K562 (cell line): Measurements from ENCODE around the gene IL10RB. TPM values are rescaled to one million over a fixed set of nuclear protein-coding genes. Genes with fewer than 3 reads are reported as not detected.

ENCODE experiments used
- DIDO1 ChIP-seq: fragments of 450-650 bp; IDR thresholded peaks from 2 replicates; pipeline ENCODE4 v1.6.1; 2016; ENCODE audit warnings: low read depth, missing biosample characterization, missing genetic modification characterization
- HMGXB4 ChIP-seq: sonication (generic); formaldehyde crosslinking; IDR thresholded peaks from 2 replicates; pipeline ENCODE4 v1.8.1; 2023; ENCODE audit warnings: mild to moderate bottlenecking, missing genetic modification reagents
- KDM1A ChIP-seq, 2 experiments: fragments of 450-650 bp; IDR thresholded peaks; 2 replicates each; pipeline ENCODE4 v1.6.1; 2016; ENCODE audit warnings: mild to moderate bottlenecking in 2 of 2
- KLF1 ChIP-seq: fragments of 450-650 bp; IDR thresholded peaks from 2 replicates; pipeline ENCODE4 v1.6.1; 2016; ENCODE audit warnings: missing genetic modification characterization, missing compliant biosample characterization
- MCM2 ChIP-seq: fragments of 450-650 bp; IDR thresholded peaks from 2 replicates; pipeline ENCODE4 v1.6.1; 2017; ENCODE audit warnings: low read depth, mild to moderate bottlenecking
- MEIS2 ChIP-seq: fragments of 450-650 bp; IDR thresholded peaks from 2 replicates; pipeline ENCODE4 v1.6.1; 2014; ENCODE audit warnings: mild to moderate bottlenecking; ENCODE audit not compliant: partially characterized antibody
- PHB2 ChIP-seq: fragments of 450-650 bp; IDR thresholded peaks from 2 replicates; pipeline ENCODE4 v1.6.1; 2017; ENCODE audit warnings: low read depth
- POLR2A ChIP-seq: fragments of 450-650 bp; conservative IDR thresholded peaks from 2 replicates; pipeline ENCODE4 v1.6.1; 2016
- PTBP1 ChIP-seq: fragments of 200-400 bp; formaldehyde crosslinking; IDR thresholded peaks from 2 replicates; pipeline ENCODE4 v1.6.1; 2017; ENCODE audit warnings: low read depth, low read length
- RAD21 ChIP-seq, 2 experiments: fragments of 250-450 bp in 1 of 2; fragments of 450-650 bp in 1 of 2; sonication (Bioruptor Pico) in 1 of 2; formaldehyde crosslinking in 1 of 2; IDR thresholded peaks in 1 of 2; conservative IDR thresholded peaks in 1 of 2; 2 replicates each; pipeline versions ENCODE4 v1.4.0 to v1.8.0; 2020 to 2022; ENCODE audit warnings: mild to moderate bottlenecking in 2 of 2, moderate library complexity in 1 of 2
- SMAD2 ChIP-seq: fragments of 150-350 bp; IDR thresholded peaks from 2 replicates; pipeline ENCODE4 v1.6.1; 2014; ENCODE audit warnings: low read depth, mild to moderate bottlenecking, low read length
- TCF3 ChIP-seq: sonication (generic); formaldehyde crosslinking; IDR thresholded peaks from 2 replicates; pipeline ENCODE4 v1.4.0; 2020; ENCODE audit warnings: mild to moderate bottlenecking, missing genetic modification reagents
- TSHZ1 ChIP-seq: fragments of 250-450 bp; sonication (Bioruptor Pico); IDR thresholded peaks from 2 replicates; pipeline ENCODE4 v1.4.0; 2020; ENCODE audit warnings: mild to moderate bottlenecking, moderate library complexity
- ZFX ChIP-seq: sonication (generic); formaldehyde crosslinking; IDR thresholded peaks from 2 replicates; pipeline ENCODE4 v1.8.0; 2022; ENCODE audit warnings: mild to moderate bottlenecking, missing genetic modification reagents, moderate library complexity
- ZNF23 ChIP-seq: fragments of 250-450 bp; sonication (Bioruptor Pico); IDR thresholded peaks from 2 replicates; pipeline ENCODE4 v1.4.0; 2020; ENCODE audit warnings: mild to moderate bottlenecking
- ZNF764 ChIP-seq: fragments of 250-450 bp; sonication (Bioruptor Pico); IDR thresholded peaks from 2 replicates; pipeline ENCODE4 v1.4.0; 2020; ENCODE audit warnings: low read depth, mild to moderate bottlenecking, moderate library complexity
- polyA plus RNA-seq, 8 experiments: library from polyadenylated mRNA; depleted of rRNA in 4 of 8; stranded (reverse) in 5 of 8; unstranded in 3 of 8; fragments of >200 nt; fragmentation: Nextera tagmentation in 2 of 8; fragmentation: Illumina TruSeq in 1 of 8; extraction: Ambion mirVana in 2 of 8; extraction: Trizol in 1 of 8; gene quantifications; 2 replicates each; pipeline versions ENCODE4 v1.2.1 to v1.2.3, GENCODE V29; 2011 to 2014; ENCODE audit warnings: inconsistent platforms in 1 of 8, missing spikeins in 1 of 8
- total RNA-seq, 7 experiments: library from RNA; depleted of rRNA in 6 of 7; stranded (reverse); fragments of >200 nt in 6 of 7; fragmentation: Illumina TruSeq in 2 of 7; extraction: Trizol in 2 of 7; gene quantifications; 2 replicates each; pipeline versions ENCODE4 v1.2.1 to v1.2.3, GENCODE V29; 2011 to 2021; ENCODE audit warnings: low replicate concordance in 1 of 7
- TF ChIP-seq, protein P1 (sequence below), 2 experiments: IDR thresholded peaks; 2 replicates each; pipeline ENCODE4 v1.6.1; 2011; ENCODE audit warnings: borderline replicate concordance in 1 of 2, control low read depth in 1 of 2, low read depth in 1 of 2, low read length in 1 of 2, mild to moderate bottlenecking in 1 of 2, mixed read lengths in 1 of 2, moderate library complexity in 1 of 2; ENCODE audit not compliant: insufficient read depth in 1 of 2, insufficient read length in 1 of 2, poor library complexity in 1 of 2, severe bottlenecking in 1 of 2; ENCODE audit errors: extremely low read depth in 1 of 2
- TF ChIP-seq, protein P2 (sequence below): sonication (generic); formaldehyde crosslinking; IDR thresholded peaks from 2 replicates; pipeline ENCODE4 v1.8.0; 2022; ENCODE audit warnings: missing genetic modification reagents, mild to moderate bottlenecking, borderline replicate concordance

Gene IL10RB
- total and polyA plus RNA-seq, 9 of the 15 experiments (the other 6 are each of a cell fraction or from before 2014, with no cell fraction given) = 10.9 to 33.8 (median 23.0) TPM

DNA sequence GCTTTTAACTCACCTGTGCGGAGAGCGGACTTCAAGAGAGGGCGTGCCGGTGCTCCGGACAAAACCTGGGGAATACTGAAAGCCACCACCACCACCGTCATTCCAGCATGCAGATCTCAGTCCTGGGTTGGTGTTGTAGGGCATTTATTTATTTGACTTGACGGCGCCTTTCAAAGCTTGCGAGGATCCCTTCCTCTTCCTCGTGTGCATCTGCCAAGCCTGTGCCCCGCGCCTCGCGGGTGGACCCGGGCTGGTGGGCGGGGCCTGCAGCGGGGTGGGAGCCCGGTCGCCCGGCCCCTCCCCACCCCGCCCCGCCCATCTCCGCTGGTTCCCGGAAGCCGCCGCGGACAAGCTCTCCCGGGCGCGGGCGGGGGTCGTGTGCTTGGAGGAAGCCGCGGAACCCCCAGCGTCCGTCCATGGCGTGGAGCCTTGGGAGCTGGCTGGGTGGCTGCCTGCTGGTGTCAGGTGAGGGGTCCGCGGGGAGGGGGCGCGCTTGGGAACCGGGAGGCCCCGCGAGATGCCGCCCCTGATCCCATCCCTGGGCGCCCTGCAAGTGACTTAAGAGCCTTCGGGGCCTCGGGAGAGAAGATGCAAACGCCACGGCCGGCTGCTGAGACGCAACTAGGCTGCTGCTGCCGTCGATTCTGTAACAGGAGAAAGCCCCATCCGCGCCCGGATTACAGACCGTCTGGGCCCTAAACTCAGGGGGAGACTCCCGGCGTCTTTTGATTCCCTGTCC is at the start of gene IL10RB (continued):
- TF ChIP-seq PHB2 (no peak), TSHZ1 (CRISPR knock-in tag) (no peak), KLF1 (tag) (no peak), ZFX (peak; percentile 71), KDM1A (IDR thresholded peaks at IDR 0.05) (no peak), SMAD2 (no peak), TCF3 (no peak), POLR2A (peak; percentile 75), ZNF764 (CRISPR knock-in tag) (no peak), DIDO1 (tag) (no peak), RAD21 (CRISPR knock-in tag; conservative IDR thresholded peaks at IDR 0.05 in 1 of 2, IDR thresholded peaks at IDR 0.05 in 1 of 2) (no peak), HMGXB4 (CRISPR knock-in tag) (no peak), MCM2 (no peak), PTBP1 (no peak), MEIS2 (no peak), ZNF23 (no peak)
- TF ChIP-seq, protein P1, sequence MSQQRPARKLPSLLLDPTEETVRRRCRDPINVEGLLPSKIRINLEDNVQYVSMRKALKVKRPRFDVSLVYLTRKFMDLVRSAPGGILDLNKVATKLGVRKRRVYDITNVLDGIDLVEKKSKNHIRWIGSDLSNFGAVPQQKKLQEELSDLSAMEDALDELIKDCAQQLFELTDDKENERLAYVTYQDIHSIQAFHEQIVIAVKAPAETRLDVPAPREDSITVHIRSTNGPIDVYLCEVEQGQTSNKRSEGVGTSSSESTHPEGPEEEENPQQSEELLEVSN (IDR thresholded peaks at IDR 0.05; ENCODE audit: borderline replicate concordance in 1 of 2, extremely low read depth in 1 of 2, insufficient read depth in 1 of 2, insufficient read length in 1 of 2, low read depth in 1 of 2, low read length in 1 of 2, poor library complexity in 1 of 2, severe bottlenecking in 1 of 2) = peak; percentile 24 to 63
- TF ChIP-seq, protein P2, sequence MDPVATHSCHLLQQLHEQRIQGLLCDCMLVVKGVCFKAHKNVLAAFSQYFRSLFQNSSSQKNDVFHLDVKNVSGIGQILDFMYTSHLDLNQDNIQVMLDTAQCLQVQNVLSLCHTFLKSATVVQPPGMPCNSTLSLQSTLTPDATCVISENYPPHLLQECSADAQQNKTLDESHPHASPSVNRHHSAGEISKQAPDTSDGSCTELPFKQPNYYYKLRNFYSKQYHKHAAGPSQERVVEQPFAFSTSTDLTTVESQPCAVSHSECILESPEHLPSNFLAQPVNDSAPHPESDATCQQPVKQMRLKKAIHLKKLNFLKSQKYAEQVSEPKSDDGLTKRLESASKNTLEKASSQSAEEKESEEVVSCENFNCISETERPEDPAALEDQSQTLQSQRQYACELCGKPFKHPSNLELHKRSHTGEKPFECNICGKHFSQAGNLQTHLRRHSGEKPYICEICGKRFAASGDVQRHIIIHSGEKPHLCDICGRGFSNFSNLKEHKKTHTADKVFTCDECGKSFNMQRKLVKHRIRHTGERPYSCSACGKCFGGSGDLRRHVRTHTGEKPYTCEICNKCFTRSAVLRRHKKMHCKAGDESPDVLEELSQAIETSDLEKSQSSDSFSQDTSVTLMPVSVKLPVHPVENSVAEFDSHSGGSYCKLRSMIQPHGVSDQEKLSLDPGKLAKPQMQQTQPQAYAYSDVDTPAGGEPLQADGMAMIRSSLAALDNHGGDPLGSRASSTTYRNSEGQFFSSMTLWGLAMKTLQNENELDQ (CRISPR knock-in tag) = no peak
